HepG2 (cell line): Measurements from ENCODE around the gene AGRN. TPM values are rescaled to one million over a fixed set of nuclear protein-coding genes. Genes with fewer than 3 reads are reported as not detected.
"Not testable (repeated sequence)": the region's sequence is repeated elsewhere in the genome, so short reads cannot be mapped to it uniquely, and the experiment has no call there.

Experiments used
- ATAC-seq: fragments of 200-7000 bp; cut with Tn5 transposase; 3 replicates; pipeline ENCODE4 v1.9.1; 2020; ENCODE audit warnings: mild to moderate bottlenecking, moderate library complexity
- BruUV-seq: library from RNA; stranded (reverse); fragments of 400-500 nt; replicated peaks from 2 replicates; lab custom pipeline; 2021; lab: Mats Ljungman, UMichigan
- CTCF ChIA-PET: fragments of 300-600 bp; formaldehyde crosslinking; extraction: SDS; loops from one replicate; lab custom pipeline; 2021; ENCODE audit warnings: low total read pairs, inconsistent platforms, low intra/inter-chr PET ratio; lab: Yijun Ruan, JAX
- POLR2A ChIA-PET: fragments of 350-600 bp; sonication (Branson Sonifier 250); formaldehyde crosslinking; loops from one replicate; lab custom pipeline; 2020; ENCODE audit warnings: antibody characterized with exemption, inconsistent platforms; lab: Yijun Ruan, JAX
- DNase-seq: peaks from one replicate; pipeline ENCODE4 v3.0.0-alpha.2; 2015; ENCODE audit warnings: low spot score
- FAIRE-seq: peaks from 3 replicates; lab custom pipeline; 2011; peaks lifted over from hg19 to GRCh38; lab: Jason Lieb, UNC
- H2AFZ ChIP-seq: one replicate; pipeline ENCODE4 v1.6.1; 2011; ENCODE audit warnings: low read length, inconsistent platforms
- H3K27ac ChIP-seq: fragments of 300-600 bp; 3 replicates; pipeline ENCODE4 v1.8.0; 2011; ENCODE audit warnings: mixed run types, mild to moderate bottlenecking, mixed read lengths, low read length, inconsistent platforms; ENCODE audit not compliant: insufficient read depth; ENCODE audit errors: extremely low read length
- H3K27me3 ChIP-seq, 2 experiments: fragments of 200-600 bp in 1 of 2; 2 replicates in 1 of 2; 3 replicates in 1 of 2; pipeline versions ENCODE4 v1.6.0 to v1.8.0; 2011; ENCODE audit warnings: low read length in 2 of 2, mild to moderate bottlenecking in 2 of 2, moderate library complexity in 2 of 2, inconsistent platforms in 1 of 2; ENCODE audit not compliant: insufficient read depth in 2 of 2, control insufficient read depth in 1 of 2
- H3K36me3 ChIP-seq, 2 experiments: fragments of 200-600 bp in 1 of 2; replicated peaks in 1 of 2; 2 replicates in 1 of 2; 3 replicates in 1 of 2; pipeline versions ENCODE4 v1.5.1 to v1.8.0; 2011; ENCODE audit warnings: low read length in 2 of 2, inconsistent platforms in 1 of 2; ENCODE audit not compliant: insufficient read depth in 2 of 2, control insufficient read depth in 1 of 2
- H3K4me1 ChIP-seq: 2 replicates; pipeline ENCODE4 v1.5.1; 2012; ENCODE audit warnings: low read length, inconsistent platforms; ENCODE audit not compliant: insufficient read depth
- H3K4me2 ChIP-seq: 2 replicates; pipeline ENCODE4 v1.6.0; 2011; ENCODE audit warnings: low read depth, low read length, inconsistent platforms
- H3K4me3 ChIP-seq, 3 experiments: fragments of 200-600 bp in 1 of 3; sonication (generic), shearing (Covaris generic) in 1 of 3; replicated peaks in 1 of 3; 2 replicates each; pipeline ENCODE4 v1.5.1; 2011 to 2016; ENCODE audit warnings: low read length in 3 of 3, inconsistent platforms in 2 of 3, low read depth in 2 of 3, mild to moderate bottlenecking in 2 of 3, control low read depth in 1 of 3, mixed read lengths in 1 of 3; ENCODE audit not compliant: insufficient read depth in 1 of 3
- H3K79me2 ChIP-seq: one replicate; pipeline ENCODE4 v1.6.1; 2011; ENCODE audit warnings: low read length, inconsistent platforms; ENCODE audit not compliant: insufficient read depth
- H3K9ac ChIP-seq: 2 replicates; pipeline ENCODE4 v1.6.0; 2011; ENCODE audit warnings: mild to moderate bottlenecking, low read depth, low read length, inconsistent platforms; ENCODE audit not compliant: insufficient read depth
- H3K9me3 ChIP-seq: 2 replicates; pipeline ENCODE4 v1.5.1; 2012; ENCODE audit warnings: mild to moderate bottlenecking, low read length
- H4K20me1 ChIP-seq: 2 replicates; pipeline ENCODE4 v1.6.0; 2011; ENCODE audit warnings: inconsistent platforms, mild to moderate bottlenecking, low read length, moderate library complexity; ENCODE audit not compliant: insufficient read depth
- BATF2 ChIP-seq: sonication (generic); formaldehyde crosslinking; IDR thresholded peaks from 2 replicates; pipeline ENCODE4 v1.8.0; 2022; ENCODE audit warnings: mild to moderate bottlenecking, missing genetic modification reagents, moderate library complexity
- DPF2 ChIP-seq: sonication (generic); formaldehyde crosslinking; IDR thresholded peaks from 2 replicates; pipeline ENCODE4 v1.4.0; 2020; ENCODE audit warnings: mild to moderate bottlenecking, low read depth, missing genetic modification reagents, borderline replicate concordance
- IKZF4 ChIP-seq: sonication (generic); formaldehyde crosslinking; IDR thresholded peaks from 2 replicates; pipeline ENCODE4 v1.5.1; 2020; ENCODE audit warnings: borderline replicate concordance, mild to moderate bottlenecking, low read depth, missing genetic modification reagents; ENCODE audit errors: not compliant biosample characterization
- PCBP2 ChIP-seq: fragments of 200-400 bp; formaldehyde crosslinking; optimal IDR thresholded peaks from 2 replicates; pipeline ENCODE3; 2018; ENCODE audit warnings: low read length, low read depth; ENCODE audit not compliant: poor library complexity, severe bottlenecking
- POGZ ChIP-seq: sonication (generic); formaldehyde crosslinking; IDR thresholded peaks from 2 replicates; pipeline ENCODE4 v1.4.0; 2020; ENCODE audit warnings: mild to moderate bottlenecking, missing genetic modification reagents
- ZNF510 ChIP-seq: sonication (generic); formaldehyde crosslinking; IDR thresholded peaks from 2 replicates; pipeline ENCODE4 v1.4.0; 2020; ENCODE audit warnings: low read depth, mild to moderate bottlenecking, missing genetic modification reagents
- ZNF660 ChIP-seq: sonication (generic); formaldehyde crosslinking; IDR thresholded peaks from 2 replicates; pipeline ENCODE4 v1.5.1; 2020; ENCODE audit warnings: mild to moderate bottlenecking, low read depth, missing genetic modification reagents, borderline replicate concordance
- WGBS: methylation state at CpG from one replicate; pipeline ENCODE4 v1.1.6; 2017; ENCODE audit warnings: low lambda C conversion rate; 5-methylcytosine and 5-hydroxymethylcytosine counted together
- in situ Hi-C: cut with HindIII; loops from 2 replicates; pipeline ENCODE4 v1.10.0; 2017; ENCODE audit warnings: low pct_unique_long_range_greater_than_20kb; ENCODE audit not compliant: extremely low pct_ligation_motif_present
- intact Hi-C: fragments of 100-400 bp; cut with micrococcal nuclease; formaldehyde crosslinking; loops from one replicate; pipeline ENCODE4 v1.10.0; 2022; ENCODE audit not compliant: unreplicated experiment
- polyA plus RNA-seq, 8 experiments: library from polyadenylated mRNA; depleted of rRNA in 3 of 8; stranded (reverse) in 7 of 8; unstranded in 1 of 8; fragments of >200 nt; fragmentation: Illumina TruSeq in 4 of 8; extraction: Trizol in 4 of 8; gene quantifications; 2 replicates each; pipeline versions ENCODE4 v1.2.1 to v1.2.3, GENCODE V29; 2011 to 2016; ENCODE audit warnings: low read depth in 4 of 8, missing spikeins in 1 of 8, mixed read lengths in 1 of 8; ENCODE audit not compliant: insufficient read depth in 1 of 8
- total RNA-seq, 5 experiments: library from RNA; depleted of rRNA; stranded (reverse); fragments of >200 nt; fragmentation: Illumina TruSeq; extraction: Trizol; gene quantifications; 2 replicates each; pipeline ENCODE4 v1.2.3, GENCODE V29; 2016; ENCODE audit warnings: low read depth in 1 of 5

Gene AGRN
- total and polyA plus RNA-seq, 2 of the 13 experiments (the other 11 are each of a cell fraction or from before 2014, with no cell fraction given), result 29.8 to 65.2 TPM

GRCh38 chr1:1065265-1065939 lies 45.5 kb downstream of the AGRN start (continued):
- no peak for TF ChIP-seq POGZ (CRISPR knock-in tag)
- no peak for TF ChIP-seq BATF2 (CRISPR knock-in tag)
- no peak for TF ChIP-seq IKZF4
- no peak for TF ChIP-seq ZNF660 (CRISPR knock-in tag)
- TF ChIP-seq PCBP2, result no peak
- no peak for TF ChIP-seq ZNF510 (CRISPR knock-in tag)
- no peak for TF ChIP-seq DPF2

- H3K79me2 ChIP-seq, H3K9me3 ChIP-seq, CTCF ChIA-PET, DNase-seq, intact Hi-C loops, BruUV-seq, H4K20me1 ChIP-seq, H3K27ac ChIP-seq, H3K36me3 ChIP-seq, in situ Hi-C loops, H3K4me3 ChIP-seq, ATAC-seq, FAIRE-seq, H2AFZ ChIP-seq, H3K9ac ChIP-seq: not testable (repeated sequence)
- Histone ChIP-seq H3K27me3 (peaks cover 3 to 15% of the 10 kb centered on the region in 2 experiments; a peak in 4 of 5 replicates), H3K4me2 (peak overlapping the region; percentile 53; the same call in 1 of the 2 replicates), H3K4me1 (peaks cover 49% of the 10 kb centered on the region)
- POLR2A ChIA-PET, result interaction anchor here (2.5 kb wide), 1 partner anchor 14 kb away, joined by 11 read pairs; no protein-coding TSS in a partner anchor
- 56% methylated on average over 7 of the region's 11 CpGs for WGBS
Measured at GRCh38 chr1:1065940-1066304, 46.0 kb downstream of the AGRN start.
